GM18868 (cell line): ENCODE measurements around the gene CHST1.

Experiments used
- ATAC-seq: cut with Tn5 transposase; IDR thresholded peaks from one replicate; pipeline ENCODE4 v1.9.1; 2021; ENCODE audit warnings: mild to moderate bottlenecking, moderate library complexity; ENCODE audit not compliant: unreplicated experiment

Gene CHST1

DNA sequence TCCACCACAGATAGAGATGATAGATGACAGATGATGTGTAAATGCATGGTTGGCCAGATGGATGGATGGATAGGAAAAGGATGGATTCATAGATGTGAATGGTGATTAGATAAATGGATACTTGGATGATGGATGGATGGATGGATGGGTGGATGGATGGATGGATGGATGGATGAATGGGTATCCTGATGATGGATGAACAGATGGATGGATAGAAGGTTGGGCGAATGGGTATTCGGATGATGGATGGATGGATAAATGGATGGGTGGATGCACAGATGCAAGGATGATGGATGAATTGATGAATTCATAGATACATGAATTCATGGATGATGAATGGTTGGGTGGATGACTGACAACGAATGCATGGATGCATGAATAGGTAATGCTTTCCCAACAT, 56.1 kb downstream of the CHST1 start:
- ATAC-seq = no peak

GRCh38 chr11:45607995-45608394, 57.4 kb downstream of the CHST1 start:
- ATAC-seq = no peak

DNA sequence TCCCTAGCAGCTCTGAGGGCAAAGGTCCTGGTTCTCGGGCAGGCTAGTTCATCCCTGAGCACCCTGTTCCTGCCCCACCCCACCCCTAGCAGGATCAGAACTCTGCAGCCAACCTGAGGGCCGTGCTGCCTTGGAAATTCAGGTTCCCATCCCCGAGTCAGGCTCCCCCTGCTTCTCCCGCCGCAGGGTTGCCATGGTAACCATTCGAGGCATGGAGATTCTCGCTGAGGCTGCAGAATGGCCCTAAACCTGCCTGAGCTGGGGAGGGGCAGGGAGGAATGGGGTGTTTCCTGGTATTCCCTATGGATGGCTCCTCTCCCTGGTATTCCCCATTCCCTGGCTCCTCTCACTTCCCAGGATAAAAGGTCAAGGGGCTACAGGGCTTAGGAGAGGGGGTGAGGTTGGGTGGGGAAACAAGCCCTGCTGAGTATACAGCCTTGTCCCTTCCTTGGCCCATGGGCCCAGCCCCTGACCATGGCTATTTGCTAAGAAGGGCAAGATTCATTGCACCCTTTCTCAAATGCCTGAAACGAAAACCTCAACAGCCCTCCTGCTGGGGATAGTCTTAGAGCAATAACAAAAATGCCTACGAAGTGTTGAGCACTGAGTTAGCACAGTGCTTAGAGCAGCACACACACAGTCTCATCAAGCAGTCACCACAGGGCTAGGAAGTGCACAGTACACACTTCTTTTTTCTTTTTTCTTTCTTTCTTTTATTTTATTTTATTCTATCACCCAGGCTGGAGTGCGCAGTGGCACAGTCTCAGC, 58.7 kb downstream of the CHST1 start:
- ATAC-seq = no peak

DNA sequence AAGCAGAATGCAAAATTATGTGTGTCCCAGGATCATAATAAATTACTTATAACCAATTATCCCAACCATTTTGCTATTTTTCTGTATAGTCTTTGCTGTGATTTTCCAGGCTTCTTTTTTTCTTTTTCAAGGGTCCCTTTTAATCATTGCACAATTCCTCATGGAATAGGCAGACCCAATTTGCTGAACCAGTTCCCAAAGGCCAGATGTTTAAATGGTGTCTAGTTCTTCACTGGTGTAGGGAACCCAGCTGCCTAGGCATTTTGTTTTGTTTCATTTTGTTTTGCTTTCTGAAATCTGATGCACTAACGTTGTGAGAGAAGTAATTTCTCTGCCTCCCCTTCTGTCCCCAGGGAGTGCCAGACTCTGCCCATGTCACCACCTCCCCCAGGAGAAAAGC, 60.4 kb downstream of the CHST1 start:
- no peak for ATAC-seq

DNA sequence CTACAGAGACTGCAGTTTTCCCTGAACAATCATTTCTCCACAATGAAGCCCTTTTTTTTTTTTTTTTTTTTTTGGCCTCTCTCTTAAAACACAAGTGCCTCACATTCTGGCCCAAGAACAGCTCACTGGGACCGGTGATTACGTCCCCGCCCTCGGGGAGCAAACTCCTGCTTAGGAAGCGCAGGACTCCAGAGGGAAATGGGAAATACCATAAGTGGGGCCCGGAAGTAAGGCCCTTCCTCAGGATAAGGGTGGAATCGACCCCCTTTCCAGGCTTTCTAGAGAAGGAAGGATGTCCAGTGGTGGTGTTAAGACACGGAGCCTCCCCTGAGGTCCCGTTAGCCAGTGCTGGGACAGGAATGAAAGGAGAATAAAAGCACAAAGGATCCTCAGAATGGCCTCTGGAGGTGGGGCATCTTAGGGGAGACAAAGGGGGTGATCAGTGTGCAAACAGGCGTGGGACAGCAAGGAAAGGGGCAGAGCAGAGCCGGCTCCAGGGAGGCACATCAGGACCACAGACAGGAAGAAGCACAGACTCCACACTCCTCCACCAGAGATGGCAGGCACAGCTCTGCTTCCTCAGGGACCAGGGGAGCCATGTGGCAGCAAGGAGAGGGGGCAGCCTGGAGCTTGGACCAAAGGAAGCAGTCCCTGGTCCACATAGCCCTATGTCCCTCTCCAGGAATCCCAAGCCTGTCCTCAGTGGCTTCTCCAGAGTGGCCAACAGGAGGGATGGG, 61.3 kb downstream of the CHST1 start:
- no peak for ATAC-seq

GRCh38 chr11:45599161-45599943, 66.1 kb downstream of the CHST1 start:
- no peak for ATAC-seq
